ENCODE measurements around the gene HIVEP3.

Gene HIVEP3

DNA sequence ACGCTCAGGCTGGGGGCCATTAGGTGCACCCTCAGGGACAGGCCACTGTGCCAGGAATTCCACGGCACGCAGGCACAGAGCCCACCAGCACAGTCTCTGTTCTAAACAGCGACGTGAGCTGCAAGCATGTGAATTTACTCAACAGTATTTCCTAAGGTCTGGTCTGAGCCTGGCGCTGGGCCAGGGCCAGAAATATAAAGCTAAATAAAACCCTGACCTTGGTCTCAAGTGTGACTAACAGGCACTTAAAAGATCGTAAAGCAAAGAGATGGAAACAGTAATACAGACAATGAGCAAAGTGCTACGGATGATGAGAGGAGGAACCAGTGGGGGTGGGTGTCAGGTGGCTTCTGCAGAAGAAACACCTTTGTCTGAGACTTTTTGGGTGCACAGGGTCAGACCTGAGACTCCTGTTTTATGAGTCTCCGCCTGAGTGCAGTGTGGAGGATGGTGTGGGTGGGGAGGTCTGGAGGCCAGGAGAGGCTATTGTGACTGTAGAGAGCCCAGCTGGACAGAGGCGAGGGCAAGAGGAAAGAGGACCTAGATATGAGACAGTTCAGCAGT is 380.9 kb downstream of the HIVEP3 start:
- TF ChIP-seq, protein P1, sequence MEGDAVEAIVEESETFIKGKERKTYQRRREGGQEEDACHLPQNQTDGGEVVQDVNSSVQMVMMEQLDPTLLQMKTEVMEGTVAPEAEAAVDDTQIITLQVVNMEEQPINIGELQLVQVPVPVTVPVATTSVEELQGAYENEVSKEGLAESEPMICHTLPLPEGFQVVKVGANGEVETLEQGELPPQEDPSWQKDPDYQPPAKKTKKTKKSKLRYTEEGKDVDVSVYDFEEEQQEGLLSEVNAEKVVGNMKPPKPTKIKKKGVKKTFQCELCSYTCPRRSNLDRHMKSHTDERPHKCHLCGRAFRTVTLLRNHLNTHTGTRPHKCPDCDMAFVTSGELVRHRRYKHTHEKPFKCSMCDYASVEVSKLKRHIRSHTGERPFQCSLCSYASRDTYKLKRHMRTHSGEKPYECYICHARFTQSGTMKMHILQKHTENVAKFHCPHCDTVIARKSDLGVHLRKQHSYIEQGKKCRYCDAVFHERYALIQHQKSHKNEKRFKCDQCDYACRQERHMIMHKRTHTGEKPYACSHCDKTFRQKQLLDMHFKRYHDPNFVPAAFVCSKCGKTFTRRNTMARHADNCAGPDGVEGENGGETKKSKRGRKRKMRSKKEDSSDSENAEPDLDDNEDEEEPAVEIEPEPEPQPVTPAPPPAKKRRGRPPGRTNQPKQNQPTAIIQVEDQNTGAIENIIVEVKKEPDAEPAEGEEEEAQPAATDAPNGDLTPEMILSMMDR (IDR thresholded peaks at IDR 0.05; ENCODE audit: insufficient read depth, low read depth, low read length, missing control alignments) = no peak
- no peak for DNase-seq (ENCODE audit: low read depth)
- H3K4me3 ChIP-seq (ENCODE audit: low read length) = no peak overlapping the region

DNA sequence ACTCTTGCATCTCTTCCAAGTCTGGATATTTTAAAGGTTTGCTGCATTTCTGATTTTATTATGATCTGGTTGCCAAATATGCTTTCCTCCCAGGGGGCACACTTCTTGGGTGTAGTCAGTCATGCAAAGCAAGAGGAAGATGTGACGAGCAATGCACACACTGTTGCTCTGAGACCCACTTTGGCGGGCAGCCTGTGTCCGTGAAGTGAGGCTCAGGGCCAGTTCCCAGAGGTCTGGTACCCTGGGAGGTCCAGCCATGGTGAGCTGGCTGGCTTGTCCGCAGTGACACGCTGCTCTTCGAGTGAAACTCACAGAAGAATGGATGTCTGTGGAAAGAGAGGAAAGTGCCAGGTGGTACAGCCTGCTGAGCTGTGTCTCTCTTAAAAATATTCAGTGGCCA is 381.5 kb downstream of the HIVEP3 start:
- TF ChIP-seq, protein P1 (IDR thresholded peaks at IDR 0.05; ENCODE audit: insufficient read depth, low read depth, low read length, missing control alignments) = no peak
- no peak overlapping the region for H3K4me3 ChIP-seq (ENCODE audit: low read length)
- DNase-seq (ENCODE audit: low read depth) = no peak

DNA sequence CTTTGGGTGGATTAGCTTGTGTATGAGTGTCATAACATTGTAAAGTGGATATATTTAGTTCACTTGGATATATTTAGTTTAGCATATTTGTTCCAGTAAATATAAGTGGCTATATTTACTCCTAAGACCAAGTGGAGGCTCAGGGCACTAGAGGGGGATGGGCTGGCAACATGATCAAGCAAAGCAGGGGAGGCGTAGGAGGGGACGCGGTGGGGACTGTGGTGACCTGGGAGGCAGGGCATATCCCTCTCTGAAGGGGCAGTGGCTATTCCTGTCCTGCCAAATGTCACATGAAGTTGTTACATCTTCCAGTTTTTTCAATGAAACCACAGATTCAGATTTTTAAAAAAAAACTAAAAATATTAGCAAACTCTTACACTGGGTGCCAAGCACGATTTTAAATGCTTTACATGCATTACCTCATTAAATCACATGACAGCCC is 382.3 kb downstream of the HIVEP3 start:
- TF ChIP-seq, protein P1 (IDR thresholded peaks at IDR 0.05; ENCODE audit: insufficient read depth, low read depth, low read length, missing control alignments) = no peak

DNA sequence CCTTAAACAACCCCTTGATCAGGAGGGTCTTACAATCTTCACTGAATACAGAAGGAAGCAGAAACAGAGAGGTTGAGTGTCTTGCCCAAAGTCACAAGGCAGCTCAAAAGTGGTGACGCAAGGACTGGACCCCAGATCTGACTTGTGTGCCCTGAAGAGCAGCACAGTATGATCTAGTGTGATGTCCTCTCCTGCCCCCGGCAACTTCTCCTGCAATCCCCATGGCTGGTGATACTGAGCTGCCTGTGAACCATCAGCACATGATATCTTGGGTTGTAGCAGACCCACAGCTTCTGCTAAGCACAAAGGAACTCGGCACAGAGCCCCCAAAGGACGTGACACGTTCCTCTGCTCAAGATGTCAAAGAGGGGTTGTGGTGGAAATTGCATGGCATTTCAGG is 383.0 kb downstream of the HIVEP3 start:
- TF ChIP-seq, protein P1 (IDR thresholded peaks at IDR 0.05; ENCODE audit: insufficient read depth, low read depth, low read length, missing control alignments) = no peak
- H3K4me3 ChIP-seq (ENCODE audit: low read length) = no peak overlapping the region
- no peak for DNase-seq (ENCODE audit: low read depth)

More for the DNA sequence above, 382.3 kb downstream of the HIVEP3 start:
- DNase-seq (ENCODE audit: low read depth) = no peak
- no peak overlapping the region for H3K4me3 ChIP-seq (ENCODE audit: low read length)

DNA sequence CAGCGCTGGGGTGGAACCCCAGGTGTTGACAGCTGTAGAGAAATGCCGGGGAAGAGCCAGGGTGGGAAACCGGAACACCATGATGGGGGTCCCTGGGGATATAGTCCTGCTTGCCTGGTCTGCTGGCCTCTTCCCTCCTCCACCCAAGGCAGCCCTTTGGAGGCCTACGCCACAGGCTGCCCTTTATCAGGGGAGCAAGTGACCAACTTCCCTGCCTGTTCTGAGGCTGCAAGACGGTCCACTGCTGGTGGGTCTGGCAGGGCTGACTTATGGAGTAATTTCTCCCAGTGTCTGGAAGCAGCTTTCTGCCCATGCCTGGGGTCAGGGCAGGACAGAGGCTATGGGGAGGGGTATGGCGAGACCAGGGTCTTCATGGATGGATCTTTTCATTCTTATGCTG is 383.4 kb downstream of the HIVEP3 start:
- TF ChIP-seq, protein P1 (IDR thresholded peaks at IDR 0.05; ENCODE audit: insufficient read depth, low read depth, low read length, missing control alignments) = no peak
- no peak for DNase-seq (ENCODE audit: low read depth)
- no peak overlapping the region for H3K4me3 ChIP-seq (ENCODE audit: low read length)

DNA sequence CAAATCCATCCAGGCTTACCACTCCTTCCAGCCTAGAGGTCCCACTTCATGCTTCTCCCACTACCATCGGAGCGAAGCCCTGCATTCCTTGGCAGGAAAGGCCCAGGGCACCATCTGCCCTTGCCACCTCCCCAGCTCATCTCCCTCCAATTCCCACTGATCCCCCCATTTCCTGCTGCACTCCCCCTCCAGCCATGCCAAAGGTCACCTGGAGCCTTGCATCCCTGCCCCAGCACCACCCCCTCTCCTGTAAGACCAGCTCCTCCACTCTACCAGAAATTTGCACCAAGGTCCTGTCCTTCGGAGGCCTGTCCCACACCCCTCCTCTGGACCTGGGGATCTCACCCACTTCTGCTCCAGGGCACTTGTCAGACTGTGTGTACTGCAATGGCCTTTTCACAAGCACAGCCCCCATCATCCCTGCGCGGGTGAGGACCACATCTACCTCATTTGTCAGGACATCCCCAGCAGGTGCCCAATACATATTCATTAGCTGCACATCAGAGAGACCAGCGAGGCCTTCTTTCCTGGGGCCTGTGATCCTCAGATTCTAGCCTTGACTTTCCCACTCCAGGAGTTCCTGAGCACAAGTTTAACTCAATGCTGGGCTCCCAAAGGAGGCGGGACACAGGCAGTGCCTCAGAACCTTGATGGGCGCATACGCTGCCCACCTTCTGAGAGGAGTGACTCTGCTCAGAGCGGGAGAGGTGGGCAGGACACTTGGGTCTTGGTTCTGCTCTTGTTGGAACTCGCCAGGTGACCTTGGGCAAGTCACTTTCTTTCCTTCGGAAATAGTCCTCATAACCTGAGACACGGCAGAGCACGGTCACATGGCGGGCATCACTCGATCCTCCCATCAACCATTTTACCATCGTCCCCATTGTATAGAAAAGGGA is 384.3 kb downstream of the HIVEP3 start:
- no peak for DNase-seq (ENCODE audit: low read depth)
- TF ChIP-seq, protein P1 (IDR thresholded peaks at IDR 0.05; ENCODE audit: insufficient read depth, low read depth, low read length, missing control alignments) = no peak
- H3K4me3 ChIP-seq (ENCODE audit: low read length) = no peak overlapping the region

Data from epithelial cell of esophagus (primary cell).